Parathyroid adenoma (tissue), 2 donors: Measurements from ENCODE around the gene ADGRG3.

Source experiments
- H2AFZ ChIP-seq: fragments of 300-600 bp; sonication (generic); one replicate; pipeline ENCODE4 v1.7.0; 2017; ENCODE audit warnings: antibody characterized with exemption, mild to moderate bottlenecking
- H3K27ac ChIP-seq: fragments of 300-600 bp; sonication (generic); one replicate; pipeline ENCODE4 v1.7.0; 2017
- H3K27me3 ChIP-seq: fragments of 300-600 bp; sonication (generic); one replicate; pipeline ENCODE4 v1.7.0; 2017; ENCODE audit warnings: low read length; ENCODE audit not compliant: control insufficient read depth, insufficient read depth
- H3K36me3 ChIP-seq: fragments of 300-600 bp; sonication (generic); one replicate; pipeline ENCODE4 v1.7.0; 2017; ENCODE audit warnings: low read length; ENCODE audit not compliant: control insufficient read depth, insufficient read depth
- H3K4me1 ChIP-seq: fragments of 300-600 bp; sonication (generic); one replicate; pipeline ENCODE4 v1.7.0; 2017; ENCODE audit warnings: control low read depth
- H3K4me2 ChIP-seq: fragments of 300-600 bp; sonication (generic); one replicate; pipeline ENCODE4 v1.7.0; 2017; ENCODE audit warnings: low read length
- H3K4me3 ChIP-seq: fragments of 300-600 bp; sonication (generic); one replicate; pipeline ENCODE4 v1.7.0; 2017; ENCODE audit warnings: low read depth, low read length
- H3K79me2 ChIP-seq: fragments of 300-600 bp; sonication (generic); one replicate; pipeline ENCODE4 v1.7.0; 2017; ENCODE audit warnings: control low read depth
- H3K9ac ChIP-seq: fragments of 300-600 bp; sonication (generic); one replicate; pipeline ENCODE4 v1.7.0; 2017; ENCODE audit warnings: mild to moderate bottlenecking
- H3K9me3 ChIP-seq: fragments of 300-600 bp; sonication (generic); one replicate; pipeline ENCODE4 v1.7.0; 2017; ENCODE audit warnings: low read length; ENCODE audit not compliant: control insufficient read depth
- CTCF ChIP-seq: fragments of 300-600 bp; sonication (generic); IDR thresholded peaks from one replicate; pipeline ENCODE4 v1.7.0; 2017; ENCODE audit warnings: antibody characterized with exemption, mild to moderate bottlenecking
- donor health status: primary hyperparathyroidism.

The ADGRG3 gene

GRCh38 chr16:57679016-57679415, 10.9 kb downstream of the ADGRG3 start:
- Histone ChIP-seq H3K9ac (no peak overlapping the region), H3K27me3 (no peaks in the 10 kb centered on the region), H3K4me2 (no peak overlapping the region), H3K36me3 (no peaks in the 10 kb centered on the region), H3K9me3 (no peaks in the 10 kb centered on the region), H3K4me3 (no peak overlapping the region), H3K4me1 (no peaks in the 10 kb centered on the region), H3K79me2 (no peaks in the 10 kb centered on the region), H2AFZ (no peak overlapping the region), H3K27ac (no peak overlapping the region)
- TF ChIP-seq CTCF, result no peak

- Histone ChIP-seq H3K9me3 (no peaks in the 10 kb centered on the region), H3K4me3 (no peak overlapping the region), H3K9ac (no peak overlapping the region), H3K27me3 (no peaks in the 10 kb centered on the region), H3K27ac (no peak overlapping the region), H3K79me2 (no peaks in the 10 kb centered on the region), H2AFZ (no peak overlapping the region), H3K4me1 (no peaks in the 10 kb centered on the region), H3K4me2 (no peak overlapping the region), H3K36me3 (no peaks in the 10 kb centered on the region)
- TF ChIP-seq CTCF, result no peak
Measured at GRCh38 chr16:57679767-57680482, 11.8 kb downstream of the ADGRG3 start.

GRCh38 chr16:57680842-57681375, 12.8 kb downstream of the ADGRG3 start:
- TF ChIP-seq CTCF, result no peak
- H3K9me3 ChIP-seq, result no peaks in the 10 kb centered on the region
- H2AFZ ChIP-seq, result no peak overlapping the region
- H3K27ac ChIP-seq, result no peak overlapping the region
- H3K9ac ChIP-seq, result no peak overlapping the region
- no peak overlapping the region for H3K4me2 ChIP-seq
- H3K79me2 ChIP-seq, result no peaks in the 10 kb centered on the region
- H3K27me3 ChIP-seq, result no peaks in the 10 kb centered on the region
- H3K36me3 ChIP-seq, result no peaks in the 10 kb centered on the region
- no peaks in the 10 kb centered on the region for H3K4me1 ChIP-seq
- H3K4me3 ChIP-seq, result no peak overlapping the region

GRCh38 chr16:57681950-57682728, 14.0 kb downstream of the ADGRG3 start:
- no peak for TF ChIP-seq CTCF
- Histone ChIP-seq H3K9me3 (no peaks in the 10 kb centered on the region), H3K36me3 (no peaks in the 10 kb centered on the region), H3K27ac (no peak overlapping the region), H3K27me3 (no peaks in the 10 kb centered on the region), H2AFZ (no peak overlapping the region), H3K9ac (no peak overlapping the region), H3K4me3 (no peak overlapping the region), H3K79me2 (no peaks in the 10 kb centered on the region), H3K4me2 (no peak overlapping the region), H3K4me1 (no peaks in the 10 kb centered on the region)
